SK-N-SH treated with all-trans-retinoic acid at 6 μM for 48 hours (cell line): Measurements from ENCODE around the gene GPHN.

Source experiments
- CREB5 ChIP-seq: fragments of 250-450 bp; sonication (Bioruptor Pico); IDR thresholded peaks from 2 replicates; pipeline ENCODE4 v1.5.1; 2020; ENCODE audit warnings: low read depth, mild to moderate bottlenecking, moderate library complexity
- CSDC2 ChIP-seq: fragments of 250-450 bp; sonication (Bioruptor Pico); IDR thresholded peaks from 2 replicates; pipeline ENCODE4 v1.5.0; 2020; ENCODE audit warnings: mild to moderate bottlenecking, moderate library complexity
- ESRRG ChIP-seq: fragments of 250-450 bp; sonication (Bioruptor Pico); IDR thresholded peaks from 2 replicates; pipeline ENCODE4 v1.6.1; 2021; ENCODE audit warnings: mild to moderate bottlenecking
- PPARA ChIP-seq: fragments of 250-450 bp; sonication (Bioruptor Pico); IDR thresholded peaks from 2 replicates; pipeline ENCODE4 v1.5.0; 2020; ENCODE audit warnings: mild to moderate bottlenecking, borderline replicate concordance
- RARB ChIP-seq: fragments of 250-450 bp; sonication (Bioruptor Pico); IDR thresholded peaks from 2 replicates; pipeline ENCODE4 v1.8.0; 2021; ENCODE audit warnings: mild to moderate bottlenecking, moderate library complexity
- SNAI2 ChIP-seq: fragments of 250-450 bp; sonication (Bioruptor Pico); IDR thresholded peaks from 2 replicates; pipeline ENCODE4 v1.5.0; 2020; ENCODE audit warnings: mild to moderate bottlenecking, moderate library complexity
- TOX ChIP-seq: fragments of 250-450 bp; sonication (Bioruptor Pico); IDR thresholded peaks from 2 replicates; pipeline ENCODE4 v1.8.0; 2021; ENCODE audit warnings: mild to moderate bottlenecking, moderate library complexity, borderline replicate concordance
- TSHZ2 ChIP-seq: fragments of 250-450 bp; sonication (Bioruptor Pico); IDR thresholded peaks from 2 replicates; pipeline ENCODE4 v1.5.0; 2020; ENCODE audit warnings: mild to moderate bottlenecking, moderate library complexity
- ZFP3 ChIP-seq: fragments of 250-450 bp; sonication (Bioruptor Pico); IDR thresholded peaks from 2 replicates; pipeline ENCODE4 v1.5.0; 2020; ENCODE audit warnings: mild to moderate bottlenecking, moderate library complexity
- ZFP30 ChIP-seq: fragments of 450-650 bp; formaldehyde crosslinking; IDR thresholded peaks from 2 replicates; pipeline ENCODE4 v1.5.0; 2022; ENCODE audit warnings: mild to moderate bottlenecking, moderate library complexity
- ZNF565 ChIP-seq: fragments of 450-650 bp; formaldehyde crosslinking; conservative IDR thresholded peaks from 2 replicates; pipeline ENCODE4 v1.5.0; 2020; ENCODE audit warnings: low read depth, mild to moderate bottlenecking, moderate library complexity
- TF ChIP-seq, protein P1 (sequence below): fragments of 250-450 bp; sonication (Bioruptor Pico); IDR thresholded peaks from 2 replicates; pipeline ENCODE4 v1.8.0; 2020; ENCODE audit warnings: mild to moderate bottlenecking, moderate library complexity, borderline replicate concordance
- TF ChIP-seq, protein P2 (sequence below): fragments of 250-450 bp; sonication (Bioruptor Pico); IDR thresholded peaks from 2 replicates; pipeline ENCODE4 v1.8.0; 2021; ENCODE audit warnings: low read depth, mild to moderate bottlenecking, moderate library complexity, borderline replicate concordance
- TF ChIP-seq, protein P3 (sequence below): fragments of 250-450 bp; sonication (Bioruptor Pico); IDR thresholded peaks from 2 replicates; pipeline ENCODE4 v1.5.1; 2021; ENCODE audit warnings: mild to moderate bottlenecking, moderate library complexity

DNA sequence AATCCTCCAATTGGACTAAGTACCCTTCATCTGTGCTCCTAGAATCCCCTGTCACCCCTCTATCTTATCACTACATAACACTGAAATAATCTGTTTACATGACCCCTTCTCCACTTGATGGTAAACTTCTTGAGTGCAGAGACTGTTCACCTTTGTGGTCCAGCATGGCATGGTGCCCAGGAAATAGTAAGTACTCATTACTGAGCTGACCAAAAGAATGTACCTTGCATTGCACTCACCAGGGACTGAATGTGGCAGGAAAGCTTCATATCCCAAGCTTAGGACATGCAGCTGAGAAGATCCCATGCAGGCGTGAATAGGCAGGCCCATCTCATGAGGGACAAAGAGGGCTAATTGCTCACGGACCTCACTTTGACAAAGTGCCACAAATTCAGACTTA lies 679.9 kb downstream of the GPHN start:
- TF ChIP-seq, protein P1, sequence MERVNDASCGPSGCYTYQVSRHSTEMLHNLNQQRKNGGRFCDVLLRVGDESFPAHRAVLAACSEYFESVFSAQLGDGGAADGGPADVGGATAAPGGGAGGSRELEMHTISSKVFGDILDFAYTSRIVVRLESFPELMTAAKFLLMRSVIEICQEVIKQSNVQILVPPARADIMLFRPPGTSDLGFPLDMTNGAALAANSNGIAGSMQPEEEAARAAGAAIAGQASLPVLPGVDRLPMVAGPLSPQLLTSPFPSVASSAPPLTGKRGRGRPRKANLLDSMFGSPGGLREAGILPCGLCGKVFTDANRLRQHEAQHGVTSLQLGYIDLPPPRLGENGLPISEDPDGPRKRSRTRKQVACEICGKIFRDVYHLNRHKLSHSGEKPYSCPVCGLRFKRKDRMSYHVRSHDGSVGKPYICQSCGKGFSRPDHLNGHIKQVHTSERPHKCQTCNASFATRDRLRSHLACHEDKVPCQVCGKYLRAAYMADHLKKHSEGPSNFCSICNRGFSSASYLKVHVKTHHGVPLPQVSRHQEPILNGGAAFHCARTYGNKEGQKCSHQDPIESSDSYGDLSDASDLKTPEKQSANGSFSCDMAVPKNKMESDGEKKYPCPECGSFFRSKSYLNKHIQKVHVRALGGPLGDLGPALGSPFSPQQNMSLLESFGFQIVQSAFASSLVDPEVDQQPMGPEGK = no peak
- no peak for TF ChIP-seq ESRRG (CRISPR knock-in tag)
- no peak for TF ChIP-seq RARB
- no peak for TF ChIP-seq ZFP3 (CRISPR knock-in tag)
- no peak for TF ChIP-seq PPARA (CRISPR knock-in tag)
- no peak for TF ChIP-seq TSHZ2
- TF ChIP-seq CREB5 (CRISPR knock-in tag) = no peak
- no peak for TF ChIP-seq ZFP30 (CRISPR knock-in tag)
- TF ChIP-seq, protein P2, sequence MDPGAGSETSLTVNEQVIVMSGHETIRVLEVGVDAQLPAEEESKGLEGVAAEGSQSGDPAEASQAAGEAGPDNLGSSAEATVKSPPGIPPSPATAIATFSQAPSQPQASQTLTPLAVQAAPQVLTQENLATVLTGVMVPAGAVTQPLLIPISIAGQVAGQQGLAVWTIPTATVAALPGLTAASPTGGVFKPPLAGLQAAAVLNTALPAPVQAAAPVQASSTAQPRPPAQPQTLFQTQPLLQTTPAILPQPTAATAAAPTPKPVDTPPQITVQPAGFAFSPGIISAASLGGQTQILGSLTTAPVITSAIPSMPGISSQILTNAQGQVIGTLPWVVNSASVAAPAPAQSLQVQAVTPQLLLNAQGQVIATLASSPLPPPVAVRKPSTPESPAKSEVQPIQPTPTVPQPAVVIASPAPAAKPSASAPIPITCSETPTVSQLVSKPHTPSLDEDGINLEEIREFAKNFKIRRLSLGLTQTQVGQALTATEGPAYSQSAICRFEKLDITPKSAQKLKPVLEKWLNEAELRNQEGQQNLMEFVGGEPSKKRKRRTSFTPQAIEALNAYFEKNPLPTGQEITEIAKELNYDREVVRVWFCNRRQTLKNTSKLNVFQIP (CRISPR knock-in tag) = no peak
- no peak for TF ChIP-seq ZNF565
- no peak for TF ChIP-seq SNAI2
- no peak for TF ChIP-seq CSDC2 (CRISPR knock-in tag)
- TF ChIP-seq TOX (CRISPR knock-in tag) = no peak
- TF ChIP-seq, protein P3, sequence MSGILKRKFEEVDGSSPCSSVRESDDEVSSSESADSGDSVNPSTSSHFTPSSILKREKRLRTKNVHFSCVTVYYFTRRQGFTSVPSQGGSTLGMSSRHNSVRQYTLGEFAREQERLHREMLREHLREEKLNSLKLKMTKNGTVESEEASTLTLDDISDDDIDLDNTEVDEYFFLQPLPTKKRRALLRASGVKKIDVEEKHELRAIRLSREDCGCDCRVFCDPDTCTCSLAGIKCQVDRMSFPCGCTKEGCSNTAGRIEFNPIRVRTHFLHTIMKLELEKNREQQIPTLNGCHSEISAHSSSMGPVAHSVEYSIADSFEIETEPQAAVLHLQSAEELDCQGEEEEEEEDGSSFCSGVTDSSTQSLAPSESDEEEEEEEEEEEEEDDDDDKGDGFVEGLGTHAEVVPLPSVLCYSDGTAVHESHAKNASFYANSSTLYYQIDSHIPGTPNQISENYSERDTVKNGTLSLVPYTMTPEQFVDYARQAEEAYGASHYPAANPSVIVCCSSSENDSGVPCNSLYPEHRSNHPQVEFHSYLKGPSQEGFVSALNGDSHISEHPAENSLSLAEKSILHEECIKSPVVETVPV = no peak
